GM18870 (cell line): ENCODE measurements around the gene PTPRN2.
"Not testable (repeated sequence)": the region's sequence is repeated elsewhere in the genome, so short reads cannot be mapped to it uniquely, and the experiment has no call there.

Experiments
- ATAC-seq: cut with Tn5 transposase; IDR thresholded peaks from one replicate; pipeline ENCODE4 v1.9.1; 2021; ENCODE audit warnings: moderate library complexity; ENCODE audit not compliant: unreplicated experiment

The PTPRN2 gene

DNA sequence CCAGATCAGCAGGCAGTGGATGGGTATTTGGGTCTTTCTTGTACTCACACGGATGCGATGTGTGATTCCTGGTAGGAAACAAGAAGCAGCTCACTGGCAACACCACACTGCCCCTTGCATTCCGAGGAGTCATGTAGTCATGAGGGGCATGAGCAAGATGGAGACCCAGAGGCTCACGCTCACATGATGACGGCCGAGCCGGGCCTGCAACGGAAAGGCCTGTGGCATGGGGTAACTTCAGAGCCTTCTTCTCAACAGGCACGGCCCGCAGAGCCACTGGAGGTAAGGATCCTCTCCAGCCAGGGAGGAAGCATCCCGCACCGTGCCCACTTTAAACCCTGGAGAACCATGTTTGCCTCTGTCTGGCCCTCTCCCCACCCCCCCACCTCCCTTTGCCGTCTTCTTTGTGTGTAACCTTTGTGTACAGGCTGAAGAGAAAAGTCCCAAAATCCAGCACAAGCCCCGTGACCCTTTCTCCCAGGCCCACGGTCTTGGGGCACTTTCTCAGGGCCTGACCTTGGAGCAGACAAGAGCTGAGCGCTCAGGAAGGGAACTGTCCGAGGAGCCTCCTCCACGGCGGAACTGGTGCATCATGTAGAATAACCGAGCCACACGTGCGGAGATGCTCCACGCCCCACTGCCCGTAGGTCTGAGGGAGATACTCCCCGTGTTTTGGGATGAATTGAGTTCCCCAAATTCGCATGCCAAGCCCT is 734.4 kb downstream of the PTPRN2 start:
- ATAC-seq = no peak

DNA sequence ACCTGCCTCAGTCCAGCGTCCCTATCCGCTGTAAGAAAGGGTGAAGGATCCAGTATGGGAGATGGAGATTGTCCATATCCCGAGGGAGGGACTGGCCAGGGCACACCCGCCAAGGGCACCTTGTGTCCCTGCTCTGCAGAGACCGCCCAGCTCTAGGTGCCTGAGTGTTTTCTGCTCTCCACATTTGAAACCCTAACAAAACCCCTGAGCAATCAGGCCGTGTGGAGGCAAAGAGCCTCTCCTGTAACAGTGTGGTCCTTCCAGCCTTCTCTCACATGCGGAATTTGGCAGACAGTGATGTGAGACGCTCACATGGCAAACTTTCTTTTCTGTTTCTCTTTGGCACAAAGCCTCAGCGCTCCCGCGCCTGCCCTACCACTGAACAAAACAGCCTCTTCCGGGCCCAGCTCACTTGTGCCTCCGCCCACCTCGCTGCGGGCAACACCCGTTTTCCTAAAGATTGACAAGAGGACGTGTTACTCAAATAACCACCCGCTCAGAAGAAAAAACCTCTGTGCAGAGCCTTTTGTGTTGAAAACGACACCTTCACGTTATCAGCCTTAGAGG is 736.0 kb downstream of the PTPRN2 start:
- no peak for ATAC-seq

DNA sequence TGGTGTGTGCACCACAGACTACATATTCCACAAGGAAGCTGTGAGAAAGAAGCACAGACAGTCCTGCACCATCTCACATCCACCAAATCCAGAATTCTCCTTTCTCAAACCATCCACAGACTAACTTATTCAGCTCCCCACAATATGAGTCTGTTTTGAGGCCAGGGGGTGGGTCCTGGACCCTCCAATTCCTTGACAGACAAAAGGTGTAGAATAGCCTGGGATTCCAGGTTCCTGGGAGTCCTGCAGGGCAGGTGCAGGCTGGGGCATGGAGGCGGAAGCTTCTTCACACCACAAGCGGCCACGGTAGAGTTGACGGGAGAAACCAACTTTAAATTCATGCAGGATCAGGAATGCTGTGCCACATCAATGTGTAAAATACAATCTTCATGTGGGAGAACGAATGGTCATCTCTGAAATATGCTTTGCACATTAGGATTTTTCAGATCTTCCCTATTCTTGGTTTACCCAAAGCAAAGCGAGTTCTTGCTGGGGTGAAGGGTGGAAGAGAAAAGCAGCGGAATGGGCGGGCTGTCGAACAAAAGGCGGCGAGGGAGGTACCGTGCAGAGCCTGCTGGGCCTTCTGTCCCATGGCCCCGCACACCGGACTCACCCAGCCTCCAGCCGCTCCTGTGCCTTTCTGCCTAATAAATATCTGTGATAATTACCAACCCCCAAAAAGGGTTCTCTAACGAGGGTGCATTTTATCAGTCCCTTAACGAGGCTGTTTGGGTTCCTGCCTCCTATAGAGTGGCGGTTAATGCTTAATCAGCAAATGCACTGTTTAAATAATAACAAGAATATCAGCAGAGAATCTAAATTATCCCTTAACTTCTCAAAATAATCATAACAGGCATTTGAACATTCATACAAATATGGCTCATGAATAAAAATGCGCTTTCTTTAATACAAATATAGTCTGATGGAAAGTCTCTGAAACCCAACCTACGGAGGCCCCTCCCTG is 736.9 kb downstream of the PTPRN2 start:
- ATAC-seq = no peak

DNA sequence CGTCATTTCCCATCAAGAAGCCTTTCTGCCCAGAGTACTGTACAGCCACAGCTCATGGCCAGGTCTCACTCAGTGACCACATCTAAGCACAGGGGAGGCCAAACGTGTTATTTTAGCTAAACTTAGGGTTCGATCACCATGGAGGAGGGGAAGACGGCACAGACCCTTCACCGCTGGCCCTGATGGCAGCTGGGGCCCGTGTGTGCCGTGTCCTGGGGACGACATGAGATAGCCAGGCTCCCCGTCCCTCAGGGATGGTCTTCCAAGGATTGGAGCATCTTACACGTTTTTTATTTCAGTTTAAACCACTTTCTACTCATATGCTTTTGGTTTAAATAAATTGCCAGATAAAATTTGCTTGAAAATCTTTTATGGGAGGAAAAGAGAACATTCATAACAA is 737.9 kb downstream of the PTPRN2 start:
- no peak for ATAC-seq

DNA sequence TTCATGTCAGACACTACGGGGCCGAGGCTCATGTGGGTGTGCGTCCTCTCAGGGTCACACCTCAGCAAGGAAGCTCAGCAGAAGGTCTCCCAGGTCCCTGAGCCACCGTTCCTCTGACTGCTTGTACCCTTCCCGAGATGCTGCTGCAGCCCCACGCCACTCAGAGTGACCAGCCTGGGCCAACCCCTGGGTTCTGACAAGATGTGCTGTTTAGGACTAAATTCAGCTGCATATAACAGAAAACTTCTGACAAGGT is 738.4 kb downstream of the PTPRN2 start:
- ATAC-seq = no peak

DNA sequence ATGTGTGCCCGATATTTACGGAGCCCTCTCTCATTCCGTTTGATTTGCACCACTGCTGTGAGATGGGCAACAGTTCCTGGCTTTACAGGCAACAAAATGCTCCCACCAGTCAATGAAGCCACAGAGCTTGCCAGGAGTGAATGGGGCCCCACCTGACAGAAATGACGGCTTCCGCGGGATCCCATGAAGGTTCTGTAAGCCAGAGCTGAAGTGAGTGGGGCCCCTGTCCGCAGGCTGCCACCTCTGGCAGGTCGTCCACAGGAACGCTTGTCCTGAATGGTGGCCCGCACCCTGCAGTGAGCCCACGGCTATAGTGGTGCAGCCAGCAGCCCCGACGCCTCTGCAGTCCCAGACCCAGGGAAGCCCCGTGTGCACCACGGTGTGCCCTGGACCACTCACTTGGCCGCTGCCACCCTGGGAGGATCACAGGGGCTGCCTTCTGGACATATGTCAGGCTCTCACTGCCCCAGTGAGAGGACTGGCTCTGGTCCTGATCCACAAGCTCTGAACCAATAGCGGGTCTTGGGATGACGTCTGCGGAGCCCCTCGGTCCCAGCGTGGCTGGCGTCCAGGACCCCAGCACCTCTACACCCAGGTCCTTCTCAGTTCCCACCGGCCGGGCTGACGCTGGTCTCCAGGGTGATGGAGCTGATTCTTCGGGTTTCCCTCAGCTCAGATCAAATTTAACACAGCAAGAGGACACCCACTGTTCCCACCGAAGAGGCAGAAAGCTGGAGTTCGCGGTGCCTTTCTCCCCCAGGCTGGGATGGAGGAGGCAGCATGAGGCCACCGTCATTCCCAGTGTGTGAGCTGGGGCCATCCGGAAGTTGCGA is 738.9 kb downstream of the PTPRN2 start:
- no peak for ATAC-seq

DNA sequence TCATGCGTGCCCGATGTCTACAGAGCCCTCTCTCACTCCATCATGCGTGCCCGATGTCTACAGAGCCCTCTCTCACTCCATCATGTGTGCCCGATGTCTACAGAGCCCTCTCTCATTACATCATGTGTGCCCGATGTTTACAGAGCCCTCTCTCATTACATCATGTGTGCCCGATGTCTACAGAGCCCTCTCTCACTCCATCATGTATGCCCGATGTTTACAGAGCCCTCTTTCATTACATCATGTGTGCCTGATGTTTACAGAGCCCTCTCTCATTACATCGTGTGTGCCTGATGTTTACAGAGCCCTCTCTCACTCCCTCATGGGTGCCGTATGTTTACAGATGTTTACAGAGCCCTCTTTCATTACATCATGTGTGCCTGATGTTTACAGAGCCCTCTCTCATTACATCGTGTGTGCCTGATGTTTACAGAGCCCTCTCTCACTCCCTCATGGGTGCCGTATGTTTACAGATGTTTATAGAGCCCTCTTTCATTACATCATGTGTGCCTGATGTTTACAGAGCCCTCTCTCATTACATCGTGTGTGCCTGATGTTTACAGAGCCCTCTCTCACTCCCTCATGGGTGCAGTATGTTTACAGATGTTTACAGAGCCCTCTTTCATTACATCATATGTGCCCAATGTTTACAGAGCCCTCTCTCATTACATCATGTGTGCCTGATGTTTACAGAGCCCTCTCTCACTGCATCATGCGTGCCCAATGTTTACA is 739.7 kb downstream of the PTPRN2 start:
- ATAC-seq = not testable (repeated sequence)

DNA sequence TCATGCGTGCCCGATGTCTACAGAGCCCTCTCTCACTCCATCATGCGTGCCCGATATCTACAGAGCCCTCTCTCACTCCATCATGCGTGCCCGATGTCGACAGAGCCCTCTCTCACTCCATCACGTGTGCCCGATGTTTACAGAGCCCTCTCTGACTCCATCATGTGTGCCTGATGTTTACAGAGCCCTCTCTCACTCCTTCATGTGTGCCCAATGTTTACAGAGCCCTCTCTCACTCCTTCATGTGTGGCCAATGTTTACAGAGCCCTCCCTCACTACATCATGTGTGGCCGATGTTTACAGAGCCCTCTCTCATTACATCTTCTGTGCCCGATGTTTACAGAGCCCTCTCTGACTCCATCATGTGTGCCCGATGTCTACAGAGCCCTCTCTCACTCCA is 740.9 kb downstream of the PTPRN2 start:
- ATAC-seq = not testable (repeated sequence)

DNA sequence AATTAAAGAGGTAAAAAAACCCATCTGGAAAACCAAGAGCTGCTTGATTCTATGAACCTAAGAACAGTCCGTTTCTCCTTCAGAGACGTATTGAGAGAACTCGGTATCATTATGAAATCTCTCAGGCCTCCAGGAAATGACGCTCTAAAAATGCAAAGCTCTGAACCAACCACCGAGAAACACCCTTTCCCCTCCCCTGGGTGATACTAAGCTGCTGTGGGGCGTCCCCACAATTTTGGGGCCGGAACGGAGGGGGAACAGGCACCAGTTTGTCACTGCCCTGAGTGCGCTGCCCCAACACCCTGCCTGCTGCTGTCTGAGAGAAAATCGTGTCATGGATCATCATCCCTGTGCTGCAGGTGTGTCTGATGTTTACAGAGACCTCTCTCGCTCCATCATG is 741.4 kb downstream of the PTPRN2 start:
- no peak for ATAC-seq

DNA sequence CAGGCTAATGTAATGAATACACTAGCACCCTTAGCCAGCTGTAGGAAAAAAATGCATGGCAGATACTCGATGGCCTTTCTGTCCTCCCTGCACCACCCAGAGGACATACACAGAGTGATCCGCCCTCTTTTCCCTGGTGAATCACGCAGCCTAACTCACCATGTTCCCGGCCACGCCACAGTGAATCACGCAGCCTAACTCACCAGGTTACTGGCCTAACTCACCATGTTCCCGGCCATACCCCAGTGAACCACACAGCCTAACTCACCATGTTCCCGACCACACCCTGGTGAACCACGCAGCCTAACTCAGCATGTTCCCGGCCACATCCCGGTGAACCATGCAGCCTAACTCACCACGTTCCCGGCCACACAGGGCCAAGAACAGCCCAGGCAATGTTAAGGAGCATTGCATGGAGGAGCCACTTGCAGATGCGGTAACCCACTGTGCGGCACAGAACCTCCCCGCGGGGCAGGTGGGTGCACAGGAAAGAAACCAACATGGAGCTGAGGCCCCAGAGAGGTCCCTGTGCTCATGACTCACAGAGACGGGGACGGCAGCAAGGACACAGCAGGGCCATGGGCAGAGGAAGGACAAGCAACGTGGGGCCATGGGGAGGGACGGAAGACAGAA is 742.3 kb downstream of the PTPRN2 start:
- ATAC-seq = no peak

DNA sequence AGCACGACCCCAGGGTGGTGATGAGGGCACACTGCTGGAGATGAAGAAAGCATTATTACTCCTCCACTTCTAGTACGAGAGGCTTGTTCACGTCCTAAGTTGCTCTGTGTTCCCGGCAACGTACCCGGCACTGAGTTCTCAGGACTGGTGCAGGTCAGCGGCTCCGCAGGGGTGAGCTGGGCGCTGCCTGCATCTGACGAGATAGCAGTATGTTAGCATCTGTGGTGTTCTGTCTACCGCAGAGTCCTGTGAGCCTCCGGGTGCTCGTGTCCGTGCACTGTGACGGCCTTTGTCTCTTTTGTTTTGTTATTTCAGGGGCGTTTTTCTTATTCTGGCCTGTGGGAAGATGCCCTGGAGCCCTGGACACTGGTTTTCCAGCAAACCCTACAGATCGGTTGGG is 743.0 kb downstream of the PTPRN2 start:
- no peak for ATAC-seq

DNA sequence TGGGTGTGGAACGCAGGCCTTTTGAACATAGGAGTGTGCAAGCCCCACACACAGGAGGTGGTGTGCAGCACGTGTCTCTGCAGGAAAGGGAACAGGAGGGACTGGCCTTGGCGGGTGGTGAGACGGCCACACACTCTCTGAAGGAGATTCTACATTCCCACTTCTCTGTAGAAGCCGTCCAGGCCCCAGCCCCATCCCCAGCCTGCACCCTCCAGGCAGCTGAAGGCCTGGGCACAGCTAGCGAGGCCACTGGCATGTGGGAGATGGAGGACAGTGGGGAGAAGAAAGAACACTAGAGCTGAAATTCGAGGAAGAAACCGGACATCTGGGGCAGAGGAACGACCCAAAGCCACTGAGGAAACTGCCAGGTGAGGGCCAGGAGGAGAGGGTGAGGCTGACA is 743.5 kb downstream of the PTPRN2 start:
- ATAC-seq = no peak

DNA sequence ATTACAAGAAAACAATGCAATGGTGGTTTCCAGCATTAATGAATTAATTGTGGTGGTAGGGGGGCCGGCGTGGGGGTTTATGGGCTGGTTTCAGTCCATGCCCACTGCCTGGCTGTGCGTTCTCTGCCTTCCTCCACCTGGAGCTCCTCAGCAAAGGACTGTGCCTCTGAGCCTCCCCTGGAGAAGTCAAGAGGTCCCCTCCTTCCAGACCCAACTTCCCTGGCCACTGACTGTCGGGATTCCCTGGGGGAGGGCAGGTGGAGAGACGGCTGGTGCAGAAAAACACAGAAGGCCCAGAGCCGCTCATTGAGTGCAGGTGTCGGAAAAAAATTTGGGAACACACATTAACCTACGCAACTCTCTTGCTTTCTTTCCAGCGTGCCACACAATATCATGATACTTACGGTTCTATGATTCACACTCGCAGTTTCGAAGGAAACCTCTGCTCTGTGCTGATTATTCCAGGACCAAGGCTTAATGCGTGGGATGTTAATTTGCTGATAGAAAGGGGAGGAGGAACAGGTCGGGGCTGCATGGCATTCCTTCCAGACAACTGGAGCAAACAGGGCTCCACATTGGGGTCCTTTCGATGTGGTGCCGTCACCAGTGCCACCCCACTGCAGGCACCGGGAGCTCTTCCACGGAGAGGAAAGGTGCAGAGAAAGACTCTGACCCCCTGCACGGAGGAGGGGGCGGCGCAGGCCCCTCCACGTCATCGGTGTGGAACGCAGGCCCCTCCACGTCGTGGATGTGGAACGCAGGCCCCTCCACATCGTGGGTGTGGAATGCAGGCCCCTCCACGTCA is 744.1 kb downstream of the PTPRN2 start:
- ATAC-seq = no peak

DNA sequence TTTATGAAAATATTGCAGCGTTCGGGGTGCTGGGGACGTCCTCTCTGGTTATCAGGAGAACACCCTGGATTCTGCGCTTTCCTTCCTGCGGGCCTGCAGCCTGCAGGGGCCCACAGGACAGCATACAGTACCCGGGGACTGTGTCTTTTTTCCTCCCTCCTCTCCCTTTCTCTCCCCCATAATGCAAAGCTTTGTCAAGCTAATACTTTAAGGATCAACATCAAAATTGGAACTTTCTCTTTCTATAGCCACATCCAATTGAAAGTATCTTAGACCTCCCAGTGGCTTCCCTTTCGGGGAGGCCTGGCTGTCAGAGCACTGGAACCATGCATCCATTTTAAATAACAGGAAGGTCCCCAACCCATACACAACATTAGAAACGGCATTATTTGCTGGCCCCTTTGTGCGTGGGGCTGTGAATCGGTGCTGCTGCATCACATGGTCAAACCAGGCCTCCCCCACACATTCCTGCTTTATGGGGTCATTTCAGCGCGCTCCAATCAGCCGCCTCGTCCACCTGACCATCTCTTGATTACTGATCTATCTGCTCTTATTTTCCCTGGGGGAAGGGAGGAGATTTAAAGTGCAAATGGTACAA is 745.8 kb downstream of the PTPRN2 start:
- ATAC-seq = no peak

DNA sequence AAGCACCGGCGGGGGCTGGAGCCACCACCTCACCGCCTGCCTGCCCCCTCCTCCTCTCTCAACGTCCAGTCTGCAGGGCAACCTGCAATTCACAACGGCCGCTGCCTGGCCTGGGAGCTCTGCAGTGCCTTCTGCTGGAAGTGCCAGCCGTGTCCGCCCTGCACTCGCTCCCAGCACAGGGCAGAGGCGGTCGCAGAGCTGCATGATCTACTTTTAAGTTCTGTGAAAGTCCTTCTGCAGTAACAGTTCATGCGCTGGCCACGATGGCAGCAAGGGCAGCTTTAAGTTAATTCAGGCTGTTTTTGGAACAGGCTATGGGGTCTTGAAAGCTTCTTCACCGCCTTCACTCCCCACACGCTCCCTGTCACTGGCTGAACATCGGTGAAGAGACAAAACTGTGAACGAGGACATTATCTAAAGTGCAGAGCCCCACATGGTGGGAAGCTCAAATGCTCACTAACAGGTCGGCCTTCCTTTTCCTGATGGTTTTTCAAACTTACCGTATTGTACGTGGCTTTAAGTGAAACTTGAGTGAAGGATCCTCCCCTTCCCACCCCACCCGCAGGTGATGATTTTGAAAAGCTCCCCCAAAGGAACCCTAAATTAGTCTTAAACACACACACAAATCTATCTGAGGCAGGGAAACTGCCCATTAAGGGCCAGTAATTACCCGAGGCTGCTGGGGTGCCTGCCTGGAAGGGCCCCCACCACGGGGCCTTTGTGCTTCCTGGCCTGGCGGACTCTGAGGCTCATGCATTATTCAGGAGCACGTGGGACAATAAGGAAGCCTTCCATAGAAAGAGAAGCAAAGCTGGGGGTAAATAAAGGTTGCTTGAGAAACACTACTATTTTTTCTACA is 746.5 kb downstream of the PTPRN2 start:
- no peak for ATAC-seq

DNA sequence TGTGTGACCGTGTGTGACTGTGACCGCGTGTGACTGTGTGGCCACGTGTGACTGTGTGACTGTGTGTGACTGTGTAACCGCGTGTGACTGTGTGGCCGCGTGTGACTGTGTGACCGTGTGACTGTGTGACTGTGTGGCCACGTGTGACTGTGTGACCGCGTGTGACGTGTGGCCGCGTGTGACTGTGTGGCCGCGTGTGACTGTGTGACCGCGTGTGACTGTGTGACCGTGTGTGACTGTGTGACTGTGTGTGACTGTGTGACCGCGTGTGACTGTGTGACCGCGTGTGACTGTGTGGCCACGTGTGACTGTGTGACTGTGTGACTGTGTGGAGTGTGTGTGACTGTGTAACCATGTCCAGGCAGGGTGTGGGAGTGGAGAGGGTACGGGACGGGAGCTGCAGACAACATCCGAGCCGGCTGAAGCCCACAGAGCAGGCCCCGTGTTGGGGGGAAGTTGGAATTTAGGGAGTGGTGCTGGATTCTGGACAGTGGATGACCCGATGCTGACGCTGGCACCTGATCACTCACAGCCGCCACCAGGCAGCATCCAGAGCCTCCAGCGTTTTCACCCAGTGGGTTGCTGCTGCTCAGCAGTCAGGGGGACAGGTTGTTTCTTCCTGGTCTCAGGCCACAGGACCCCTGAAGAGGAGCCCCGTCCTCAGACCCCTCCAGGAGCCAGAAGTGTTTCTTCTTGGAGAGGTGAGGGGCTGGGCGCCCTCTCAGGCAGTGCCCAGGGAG is 747.3 kb downstream of the PTPRN2 start:
- no peak for ATAC-seq

DNA sequence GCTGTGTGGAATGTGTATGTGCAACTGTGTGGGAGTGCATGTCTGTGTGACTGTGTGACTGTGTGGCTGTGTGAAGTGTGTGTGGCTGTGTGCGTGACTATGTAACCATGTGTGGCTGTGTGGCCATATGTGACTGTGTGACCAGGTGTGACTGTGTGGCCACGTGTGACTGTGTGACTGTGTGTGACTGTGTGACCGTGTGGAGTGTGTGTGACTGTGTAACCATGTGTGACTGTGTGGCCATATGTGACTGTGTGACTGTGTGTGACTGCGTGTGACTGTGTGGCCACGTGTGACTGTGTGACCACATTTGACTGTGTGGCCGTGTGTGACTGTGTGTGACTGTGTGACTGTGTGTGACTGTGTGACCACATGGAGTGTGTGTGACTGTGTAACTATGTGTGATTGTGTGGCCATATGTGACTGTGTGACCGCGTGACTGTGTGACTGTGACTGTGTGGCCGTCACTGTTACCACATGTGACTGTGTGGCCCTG is 747.9 kb downstream of the PTPRN2 start:
- no peak for ATAC-seq
